Measurements from ENCODE around the gene GDPD4.

- TF ChIP-seq CTCF (conservative IDR thresholded peaks at IDR 0.05; ENCODE audit: low read depth, low read length) (no peak), EZH2 (IDR thresholded peaks at IDR 0.05; ENCODE audit: borderline replicate concordance, low read depth, low read length, poor library complexity, severe bottlenecking) (no peak)
Measured at GRCh38 chr11:77320351-77320750, 18.9 kb upstream of the GDPD4 start.
